Stimulated activated CD4-positive, alpha-beta T cell treated with anti-CD3 and anti-CD28 coated beads, Interleukin-1b, Interleukin-23, amount 100 ng/mL, for 24 hours (primary cell): ENCODE results near the gene ELOVL5.
"Not testable (repeated sequence)": the region's sequence is repeated elsewhere in the genome, so short reads cannot be mapped to it uniquely, and the experiment has no call there.

Experiments used
- DNase-seq, 4 experiments: peaks; one replicate each; pipeline ENCODE4 v3.0.0-alpha.2; 2020; ENCODE audit warnings: low read depth in 4 of 4, low spot score in 1 of 4

The ELOVL5 gene

DNA sequence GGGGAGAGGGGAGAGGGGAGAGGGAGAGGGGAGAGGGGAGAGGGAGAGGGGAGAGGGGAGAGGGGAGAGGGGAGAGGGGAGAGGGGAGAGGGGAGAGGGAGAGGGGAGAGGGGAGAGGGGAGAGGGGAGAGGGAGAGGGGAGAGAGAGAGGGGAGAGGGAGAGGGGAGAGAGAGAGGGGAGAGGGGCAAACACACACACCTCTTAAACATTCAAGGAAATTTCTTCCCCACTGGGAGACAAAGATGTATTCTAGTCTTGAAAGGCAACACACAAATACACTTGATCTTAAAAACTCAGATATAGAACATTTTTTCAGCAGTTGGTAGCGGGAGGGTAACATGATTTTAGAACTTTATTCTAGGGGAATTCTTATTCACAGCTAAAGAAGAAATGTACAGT, 42.5 kb downstream of the ELOVL5 start:
- not testable (repeated sequence) for DNase-seq

DNA sequence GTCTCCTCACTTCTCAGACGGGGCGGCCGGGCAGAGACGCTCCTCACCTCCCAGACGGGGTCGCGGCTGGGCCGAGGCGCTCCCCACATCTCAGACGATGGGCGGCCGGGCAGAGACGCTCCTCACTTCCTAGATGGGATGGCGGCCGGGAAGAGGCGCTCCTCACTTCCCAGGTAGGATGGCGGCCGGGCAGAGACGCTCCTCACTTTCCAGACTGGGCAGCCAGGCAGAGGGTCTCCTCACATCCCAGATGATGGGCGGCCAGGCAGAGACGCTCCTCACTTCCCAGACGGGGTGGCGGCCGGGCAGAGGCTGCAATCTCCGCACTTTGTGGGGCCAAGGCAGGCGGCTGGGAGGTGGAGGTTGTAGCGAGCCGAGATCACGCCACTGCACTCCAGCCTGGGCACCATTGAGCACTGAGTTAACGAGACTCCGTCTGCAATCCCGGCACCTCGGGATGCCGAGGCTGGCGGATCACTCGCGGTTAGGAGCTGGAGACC, 43.2 kb downstream of the ELOVL5 start:
- not testable (repeated sequence) for DNase-seq

DNA sequence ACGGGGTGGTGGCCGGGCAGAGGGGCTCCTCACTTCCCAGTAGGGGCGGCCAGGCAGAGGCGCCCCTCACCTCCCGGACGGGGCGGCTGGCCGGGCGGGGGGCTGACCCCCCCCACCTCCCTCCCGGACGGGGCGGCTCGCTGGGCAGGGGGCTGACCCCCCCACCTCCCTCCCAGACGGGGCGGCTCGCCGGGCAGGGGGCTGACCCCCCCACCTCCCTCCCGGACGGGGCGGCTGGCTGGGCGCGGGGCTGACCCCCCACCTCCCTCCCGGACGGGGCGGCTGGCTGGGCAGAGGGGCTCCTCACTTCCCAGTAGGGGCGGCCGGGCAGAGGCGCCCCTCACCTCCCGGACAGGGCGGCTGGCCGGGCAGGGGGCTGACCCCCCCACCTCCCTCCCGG, 43.8 kb downstream of the ELOVL5 start:
- not testable (repeated sequence) for DNase-seq

DNA sequence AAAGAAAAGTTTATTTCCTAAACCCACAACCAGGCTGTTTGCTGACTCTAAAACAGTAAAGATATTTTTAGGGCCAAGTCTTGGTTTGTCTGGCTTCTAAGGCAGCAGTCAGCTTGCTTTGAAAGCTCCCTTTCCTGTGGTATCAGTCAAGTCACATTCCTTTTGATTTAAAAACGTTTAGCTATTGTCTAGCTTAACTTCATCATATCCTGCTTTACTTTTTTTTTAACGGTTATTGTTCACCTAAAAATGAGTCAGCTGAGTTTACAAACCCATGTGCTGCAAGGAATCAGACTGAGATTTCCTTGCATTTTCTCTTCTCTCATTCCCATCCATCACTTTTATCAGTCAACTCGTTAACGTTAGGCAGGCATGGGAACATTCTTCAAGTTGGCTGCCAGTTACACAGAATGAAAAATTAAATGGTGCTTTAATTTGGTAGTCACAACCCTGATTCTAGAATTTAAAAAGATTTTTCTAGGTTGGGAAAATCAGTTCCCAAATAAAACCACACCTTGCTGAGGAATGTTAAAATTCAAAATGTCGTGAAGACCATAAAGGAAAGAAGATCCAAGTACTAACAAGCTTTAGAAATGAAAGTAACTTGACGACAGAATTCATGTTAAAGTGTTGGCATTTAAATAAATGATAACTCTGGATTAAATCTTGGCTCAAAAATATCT, 45.9 kb downstream of the ELOVL5 start:
- DNase-seq = no peak

DNA sequence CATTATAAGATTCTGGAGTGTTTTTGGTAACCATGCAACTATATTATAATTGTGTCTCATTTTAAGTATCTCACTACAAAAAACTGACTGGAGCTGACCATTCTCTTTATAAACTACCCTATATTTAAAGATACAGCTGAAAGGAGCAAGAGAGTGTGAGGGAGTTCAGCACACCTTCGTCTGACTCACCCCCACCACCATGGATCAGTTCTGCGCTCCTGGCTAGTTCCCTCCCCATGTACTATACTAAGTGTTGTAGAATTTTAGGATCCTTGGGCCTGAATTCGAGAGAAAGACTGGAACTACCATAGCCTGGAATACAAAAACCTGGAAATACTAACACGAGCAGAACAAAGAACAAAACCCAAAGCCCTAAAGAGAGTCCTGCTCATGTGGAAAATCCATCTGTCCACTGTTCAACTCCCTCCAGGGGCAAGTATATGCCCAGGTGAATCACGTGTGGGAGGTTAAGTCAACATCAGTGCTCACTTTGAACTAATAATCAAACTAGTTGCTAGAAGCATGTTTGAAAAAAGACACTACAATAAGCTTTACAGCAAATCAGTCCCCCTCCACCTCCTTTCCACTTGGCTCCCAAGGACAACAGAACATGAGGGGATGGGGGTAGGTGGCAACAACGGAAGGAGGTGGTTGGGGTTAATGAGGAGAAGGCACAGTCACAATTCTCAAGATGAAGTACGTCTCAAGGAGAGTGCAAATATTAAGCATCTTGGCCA, 46.8 kb downstream of the ELOVL5 start:
- DNase-seq = no peak

DNA sequence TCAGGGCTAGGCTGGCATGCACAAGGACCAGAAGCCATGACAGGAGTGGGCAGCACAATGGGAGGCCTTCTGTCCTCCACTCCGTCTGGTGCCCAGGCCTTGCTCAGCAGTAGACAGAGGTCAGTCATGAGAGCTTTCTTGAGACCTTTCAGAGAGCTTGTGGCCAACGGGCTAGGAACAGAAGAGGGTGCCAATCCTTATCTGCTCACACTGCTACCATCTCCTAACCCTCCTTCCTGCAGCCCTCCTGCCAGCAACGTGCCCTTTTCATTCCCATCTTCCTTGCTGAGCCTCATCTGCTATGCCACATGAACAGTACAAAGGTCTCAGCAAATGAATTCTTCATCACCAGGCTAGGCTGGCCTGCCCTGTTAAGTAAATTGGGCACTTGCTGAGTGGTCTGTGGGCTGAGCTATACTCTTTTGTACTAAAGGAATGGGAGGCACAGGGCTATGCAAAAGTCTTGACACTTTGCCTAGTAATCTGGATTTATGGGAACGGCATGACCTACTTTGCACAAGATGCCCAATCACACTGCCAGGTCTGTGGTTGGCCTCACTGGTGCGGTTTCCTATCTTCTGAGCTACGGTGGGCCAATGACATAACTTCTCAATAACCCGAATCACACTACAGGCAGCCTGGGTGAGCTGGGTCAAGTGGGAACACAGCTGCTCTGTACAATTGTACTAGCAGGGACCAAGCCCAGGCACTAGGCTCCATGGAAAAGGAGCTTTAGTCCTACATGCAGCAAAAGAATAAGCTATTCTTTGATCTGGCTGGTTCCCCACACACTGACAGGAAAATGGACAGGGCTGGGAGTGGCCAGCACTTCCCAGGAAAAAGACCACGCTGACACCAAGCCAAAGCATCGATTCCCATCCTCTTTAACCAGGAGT, 47.8 kb downstream of the ELOVL5 start:
- no peak for DNase-seq

DNA sequence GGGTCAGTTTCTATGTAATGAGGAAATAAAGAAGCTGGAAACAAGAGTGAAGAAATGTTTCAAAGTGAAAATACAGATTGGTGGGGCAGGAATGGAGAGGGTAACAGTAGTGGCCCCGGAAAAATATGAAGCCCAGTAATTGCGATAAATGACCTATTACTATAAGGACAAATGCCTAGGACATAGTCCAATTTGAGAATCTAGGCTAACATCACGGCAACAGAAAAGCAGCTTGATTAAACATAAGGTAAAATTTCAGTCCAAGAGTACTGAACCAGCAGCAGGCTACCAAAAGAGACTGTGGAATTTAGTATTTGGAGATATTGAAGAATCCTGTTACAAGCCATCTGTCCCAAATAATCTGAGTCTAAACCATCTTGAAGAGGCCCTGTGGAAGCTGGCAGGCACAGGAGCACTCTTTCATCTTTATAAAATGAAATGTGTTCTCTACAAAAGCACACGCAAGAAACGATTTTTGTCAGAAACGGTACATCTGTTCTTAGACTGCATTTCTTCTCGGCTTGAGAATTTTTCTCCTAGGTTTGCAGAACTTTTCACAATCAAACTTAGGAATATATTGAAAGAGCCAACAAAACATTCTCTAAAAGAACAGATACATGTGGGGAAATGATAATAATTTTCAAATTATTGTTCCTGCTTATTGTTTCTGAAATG, 49.3 kb downstream of the ELOVL5 start:
- no peak for DNase-seq

DNA sequence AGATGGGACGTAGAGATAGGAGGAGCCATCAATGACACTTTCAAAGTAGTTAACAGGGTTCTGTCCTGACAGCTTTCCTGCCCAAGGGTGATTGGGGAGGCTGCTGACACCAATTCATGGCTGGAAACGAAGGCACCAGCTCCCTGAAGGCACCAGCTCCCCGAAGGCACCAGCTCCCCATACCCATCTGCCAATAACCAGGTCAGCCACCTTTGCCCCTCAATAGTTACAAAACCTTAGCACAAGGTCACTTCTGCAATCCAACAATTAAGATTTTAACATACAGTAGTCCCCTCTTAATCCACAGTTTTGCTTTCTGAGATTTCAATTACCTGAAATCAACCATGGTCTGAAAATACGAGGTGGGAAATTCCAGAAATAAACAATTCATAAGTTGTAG, 51.7 kb downstream of the ELOVL5 start:
- no peak for DNase-seq

DNA sequence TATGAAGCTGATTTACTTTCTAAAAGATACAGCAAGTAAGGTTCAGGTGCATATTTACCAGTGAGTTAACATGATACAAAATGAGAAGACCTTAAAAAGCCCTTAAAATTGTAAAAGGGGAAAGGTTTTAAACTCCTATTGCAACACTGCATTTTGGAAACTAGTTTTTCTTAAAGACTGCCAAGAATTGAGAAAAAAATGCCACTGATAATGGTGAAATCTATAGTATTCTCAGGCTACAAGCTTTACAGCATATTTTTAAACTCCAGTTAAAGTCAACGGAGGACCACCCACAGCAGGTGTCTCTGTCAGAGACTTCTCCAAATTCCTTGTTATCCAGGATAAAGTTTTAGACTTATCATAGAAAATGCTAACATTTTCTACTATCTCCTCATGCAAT, 53.6 kb downstream of the ELOVL5 start:
- no peak for DNase-seq

DNA sequence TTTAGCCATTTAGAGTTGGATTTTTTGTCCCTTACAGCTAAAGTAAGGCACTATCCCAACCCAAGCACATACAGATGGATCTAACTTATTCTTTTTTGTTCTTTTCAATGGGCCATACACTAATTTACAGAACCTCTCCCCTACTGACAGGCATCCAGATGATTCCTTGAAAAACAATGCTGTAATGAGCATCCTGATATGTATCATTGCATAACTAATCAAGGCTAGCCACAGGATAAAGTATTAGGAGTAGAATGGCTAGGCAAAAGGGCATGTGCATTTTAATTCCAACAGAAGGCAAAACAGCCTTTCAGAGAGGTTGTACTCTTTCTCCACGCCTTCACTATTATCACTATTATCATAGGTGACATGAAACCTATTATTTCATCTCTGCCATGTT, 54.1 kb downstream of the ELOVL5 start:
- no peak for DNase-seq

DNA sequence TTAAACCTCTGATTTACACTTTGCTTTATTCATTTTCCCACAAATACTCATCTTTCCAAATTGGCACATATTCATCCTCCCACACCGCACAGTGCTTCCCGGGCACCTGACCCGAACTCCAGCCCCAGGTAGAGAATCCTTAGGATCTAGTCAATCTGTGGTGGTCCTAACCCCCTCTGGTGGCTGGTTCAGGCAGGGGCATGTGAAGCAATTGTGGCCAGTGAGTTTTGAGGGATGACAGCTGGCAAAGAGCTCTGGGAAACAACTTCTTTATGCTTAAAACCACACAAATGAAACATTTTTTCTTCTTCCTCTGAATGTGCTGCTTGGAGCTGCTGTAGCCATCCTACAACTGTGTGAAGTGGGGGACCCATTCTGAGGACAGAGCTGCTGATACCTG, 54.7 kb downstream of the ELOVL5 start:
- no peak for DNase-seq

DNA sequence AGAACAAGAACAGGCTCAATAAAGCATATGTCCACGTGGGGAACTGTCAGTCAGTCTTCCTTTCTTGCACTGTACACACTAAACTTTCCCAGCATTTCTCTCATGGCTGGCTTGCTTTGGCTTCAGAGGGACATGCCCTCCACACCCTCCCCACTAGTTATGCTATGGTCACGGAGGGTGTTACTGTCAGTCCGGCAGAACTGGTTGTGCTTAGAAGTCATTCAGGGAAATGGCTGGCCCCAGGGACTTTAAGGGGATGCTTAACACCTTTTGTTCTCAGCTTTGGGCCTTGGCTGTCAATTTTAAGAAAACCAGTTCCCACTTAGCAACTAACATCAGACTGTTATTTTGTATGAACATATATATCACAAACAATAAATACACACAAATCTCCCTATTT, 55.1 kb downstream of the ELOVL5 start:
- DNase-seq = no peak

DNA sequence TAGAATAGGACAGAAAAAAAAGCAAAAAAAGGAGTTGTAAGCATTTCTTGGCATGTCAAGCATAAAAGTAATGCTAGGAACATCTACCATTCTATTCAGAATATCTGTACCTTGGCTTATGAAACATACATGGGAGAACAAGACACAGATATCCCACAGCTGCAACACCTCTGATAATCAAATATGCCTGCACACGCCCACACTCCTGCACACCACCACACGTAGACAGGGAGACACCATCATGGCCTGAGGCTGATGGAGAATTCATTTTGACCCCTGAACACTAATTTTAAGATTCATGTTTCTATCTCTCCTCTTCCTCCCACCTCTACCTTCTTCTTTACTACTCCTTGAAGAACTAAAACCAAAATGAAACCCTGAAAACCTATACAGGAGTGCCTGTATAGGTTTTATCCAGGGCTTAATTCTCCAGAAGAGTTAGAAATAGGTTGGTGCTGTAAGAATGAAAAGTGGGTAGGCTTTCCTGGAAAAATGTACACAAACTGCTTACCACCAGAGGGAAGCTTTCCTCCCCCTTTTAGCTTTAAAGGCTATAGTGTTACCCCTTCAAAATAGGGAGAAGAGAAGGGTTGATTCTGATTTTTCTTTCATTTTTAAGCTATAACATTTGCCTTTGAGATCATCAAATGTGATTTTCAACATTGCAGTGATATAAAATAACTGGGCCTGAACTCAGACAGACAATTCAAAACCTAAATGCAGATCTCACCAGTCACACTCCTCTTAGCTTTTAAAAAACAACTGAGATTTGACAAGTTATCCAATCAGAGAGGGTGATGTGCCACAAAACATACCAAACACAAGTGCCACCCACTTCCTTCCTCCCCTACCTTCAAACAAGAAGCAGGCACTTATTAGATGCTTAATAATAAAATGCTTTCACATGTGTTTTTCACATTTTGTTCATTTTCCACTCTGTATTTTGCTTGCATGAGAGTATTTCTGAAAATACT, 57.9 kb downstream of the ELOVL5 start:
- DNase-seq = no peak

DNA sequence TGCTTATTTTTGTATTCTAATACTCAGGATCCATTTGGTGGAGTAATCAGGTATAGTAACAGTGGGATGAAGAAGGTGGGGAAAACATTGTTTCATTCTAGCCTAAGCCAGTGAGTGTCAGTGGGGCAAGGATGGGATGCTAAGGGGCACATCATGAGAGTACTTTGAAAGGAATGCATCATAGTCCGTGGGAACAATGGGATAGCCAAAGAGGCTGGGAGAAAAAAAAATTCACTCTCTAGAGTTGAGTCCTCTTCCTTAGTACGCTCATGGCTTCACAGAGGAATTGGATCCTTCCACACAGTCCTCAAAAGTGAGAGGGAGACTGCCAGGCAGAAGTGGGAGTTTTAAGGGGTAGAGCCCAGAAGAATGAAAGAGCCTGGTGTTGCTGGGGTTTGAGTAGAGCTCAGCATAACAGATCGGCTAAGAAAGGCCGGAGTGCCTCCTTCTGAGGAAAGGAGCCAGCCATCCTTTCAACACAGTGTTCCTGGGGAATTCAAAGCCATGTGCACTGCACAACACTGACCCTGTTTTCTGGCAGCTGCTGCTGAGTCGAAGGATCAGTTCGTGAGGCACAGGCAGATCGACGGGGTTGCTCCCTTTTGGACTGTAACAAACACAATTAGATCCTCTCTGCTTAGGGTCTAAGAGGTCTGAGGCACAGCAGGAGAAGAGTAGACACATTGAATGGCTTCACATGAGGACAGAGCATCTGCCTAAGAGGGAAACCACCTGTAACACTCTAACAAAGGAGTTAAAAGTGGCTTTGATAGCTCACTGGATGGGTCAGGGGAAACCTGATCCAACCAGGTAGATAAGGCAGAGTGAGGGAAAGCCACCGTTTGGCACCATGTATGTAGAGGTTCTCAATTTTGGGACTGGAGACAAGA, 61.2 kb downstream of the ELOVL5 start:
- DNase-seq = no peak

DNA sequence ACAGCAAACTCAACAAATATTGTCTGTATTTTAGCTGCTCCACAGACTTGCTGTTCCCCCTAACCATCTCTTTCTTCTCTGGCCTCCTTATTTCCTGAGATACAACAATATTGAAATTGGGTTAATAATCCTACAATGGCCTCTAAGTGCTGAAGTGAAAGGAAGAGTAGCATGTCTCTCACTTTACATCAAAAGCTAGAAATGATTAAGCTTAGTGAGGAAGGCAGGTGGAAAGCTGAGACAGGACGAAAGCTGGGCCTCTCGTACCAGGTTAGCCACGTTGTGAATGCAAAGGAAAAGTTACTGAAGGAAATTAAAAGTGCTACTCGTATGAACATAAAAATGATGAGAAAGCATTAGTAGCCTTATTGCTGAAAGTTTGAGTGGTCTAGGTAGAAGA, 63.8 kb downstream of the ELOVL5 start:
- no peak for DNase-seq

DNA sequence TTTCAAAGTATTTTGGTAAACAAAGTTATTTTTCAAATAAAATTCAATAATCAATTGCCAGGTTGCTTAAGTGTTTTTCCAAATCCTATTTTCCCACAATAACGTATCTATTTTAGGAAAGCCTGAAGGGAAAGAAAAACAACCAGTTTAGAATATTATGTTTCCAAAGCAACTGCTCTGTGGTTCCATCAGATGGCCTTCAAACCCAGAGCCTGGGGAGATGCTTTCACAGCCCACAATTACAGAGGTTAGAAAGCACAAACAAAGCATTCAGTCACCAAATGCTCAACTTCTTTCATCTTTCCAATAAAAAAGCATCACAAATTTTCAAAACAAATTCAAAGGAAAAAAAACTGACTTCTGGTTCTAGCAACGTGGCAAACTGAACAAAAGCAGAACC, 66.0 kb downstream of the ELOVL5 start:
- DNase-seq = no peak

DNA sequence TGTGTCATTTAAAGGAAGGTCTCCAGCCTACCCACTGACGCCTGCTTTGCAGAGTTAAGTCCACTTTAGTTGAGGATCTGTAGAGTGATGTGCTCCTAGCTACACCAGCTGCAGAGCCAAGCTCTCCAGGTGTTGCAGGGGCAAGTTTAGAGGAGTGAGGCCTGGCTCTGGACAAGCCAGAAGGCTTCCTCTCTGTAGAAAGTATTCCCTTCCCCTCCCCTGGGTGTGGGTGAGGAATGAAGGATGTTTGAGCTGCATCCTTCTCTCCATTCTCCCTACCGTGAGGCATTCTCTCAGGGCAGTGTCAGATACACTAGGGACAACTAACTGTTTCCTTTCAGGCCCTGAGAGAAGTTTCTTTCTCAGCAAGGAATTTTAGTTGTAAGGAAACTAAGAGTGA, 66.5 kb downstream of the ELOVL5 start:
- no peak for DNase-seq

DNA sequence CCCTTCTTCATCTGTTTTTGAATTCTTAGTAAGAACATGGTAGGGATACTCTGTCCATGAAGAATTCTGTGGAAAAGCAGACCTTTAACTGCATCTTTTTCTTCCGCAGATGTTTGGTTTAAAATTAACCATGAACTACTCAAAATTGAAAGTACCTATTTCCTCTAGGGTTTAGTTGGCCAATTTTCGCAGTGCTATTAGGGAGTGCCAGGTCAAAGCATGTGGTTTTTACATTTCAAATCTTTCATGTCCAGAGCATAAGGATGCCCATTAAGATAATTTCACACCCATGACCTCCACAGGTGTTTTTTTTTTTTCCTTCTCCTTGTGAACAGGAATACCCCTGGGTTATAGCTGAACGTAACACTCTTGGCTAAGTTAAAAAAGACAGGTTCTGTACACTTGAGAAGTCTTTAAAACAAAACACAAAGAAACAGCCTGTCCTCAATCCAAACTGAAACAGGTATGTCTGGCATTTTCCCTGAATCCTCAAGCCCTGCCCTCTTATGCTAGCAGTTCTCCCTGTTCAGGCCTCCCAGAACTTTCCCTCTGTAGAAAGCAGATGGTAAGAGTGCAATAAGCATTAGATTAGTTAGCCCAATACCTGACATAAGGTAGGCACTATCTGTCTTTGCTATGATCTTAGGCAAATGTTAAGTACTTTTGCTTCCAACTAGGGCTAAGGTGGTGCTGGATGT, 67.1 kb downstream of the ELOVL5 start:
- DNase-seq = no peak
